HCT116 (cell line): Measurements from ENCODE around the gene ERBIN. TPM values are rescaled to one million over a fixed set of nuclear protein-coding genes. Genes with fewer than 3 reads are reported as not detected.

Source experiments
- ATAC-seq: fragments of 200-7000 bp; cut with Tn5 transposase; 2 replicates; pipeline ENCODE4 v1.9.1; 2020; ENCODE audit warnings: mild to moderate bottlenecking, moderate library complexity
- BruUV-seq: library from RNA; stranded (reverse); fragments of 400-500 nt; replicated peaks from 2 replicates; lab custom pipeline; 2021; lab: Mats Ljungman, UMichigan
- CTCF ChIA-PET: fragments of 300-600 bp; sonication (Branson Sonifier 250); formaldehyde crosslinking; loops from one replicate; lab custom pipeline; 2021; ENCODE audit warnings: antibody characterized with exemption; lab: Charles Lee
- POLR2A ChIA-PET: fragments of 300-600, 350-600 bp; sonication (Branson Sonifier 250); formaldehyde crosslinking; loops from one replicate; lab custom pipeline; 2021; ENCODE audit warnings: antibody characterized with exemption; lab: Charles Lee
- RAD21 ChIA-PET, 2 experiments: fragments of 300-600 bp; sonication (Branson Sonifier 250); formaldehyde crosslinking; loops; one replicate each; lab custom pipeline; 2023; ENCODE audit warnings: low total read pairs in 2 of 2; ENCODE audit not compliant: uncharacterized antibody in 2 of 2, unreplicated experiment in 2 of 2, low non-redundant PET in 1 of 2; lab: Charles Lee
- DNase-seq: peaks from one replicate; pipeline ENCODE4 v3.0.0-alpha.2; 2010; ENCODE audit warnings: low read depth, low spot score
- H2AFZ ChIP-seq: fragments of 200-600 bp; shearing (Covaris generic), sonication (generic); 2 replicates; pipeline ENCODE4 v1.6.1; 2017; ENCODE audit warnings: low read depth, mixed run types, mixed read lengths, antibody characterized with exemption, low read length; ENCODE audit not compliant: poor library complexity, severe bottlenecking
- H3K27ac ChIP-seq: 2 replicates; pipeline ENCODE4 v1.5.1; 2012; ENCODE audit warnings: low read depth, low read length
- H3K27me3 ChIP-seq: fragments of 200-600 bp; sonication (generic); 2 replicates; pipeline ENCODE4 v1.6.1; 2016; ENCODE audit warnings: mixed run types, low read length, mixed read lengths; ENCODE audit not compliant: insufficient read depth
- H3K36me3 ChIP-seq, 2 experiments: fragments of 200-500 bp in 1 of 2; fragments of 200-600 bp in 1 of 2; sonication (Bioruptor generic) in 1 of 2; sonication (generic) in 1 of 2; 2 replicates each; pipeline versions ENCODE4 v1.5.1 to v1.6.1; 2014 to 2016; ENCODE audit warnings: low read length in 2 of 2, inconsistent platforms in 1 of 2, mixed read lengths in 1 of 2, mixed run types in 1 of 2; ENCODE audit not compliant: insufficient read depth in 2 of 2, control insufficient read depth in 1 of 2
- H3K4me1 ChIP-seq, 2 experiments: fragments of 200-600 bp in 1 of 2; sonication (generic) in 1 of 2; 2 replicates each; pipeline versions ENCODE4 v1.5.1 to v1.6.1; 2012 to 2017; ENCODE audit warnings: low read length in 2 of 2, inconsistent platforms in 1 of 2, mild to moderate bottlenecking in 1 of 2, mixed read lengths in 1 of 2, mixed run types in 1 of 2, moderate library complexity in 1 of 2; ENCODE audit not compliant: insufficient read depth in 2 of 2, control insufficient read depth in 1 of 2
- H3K4me2 ChIP-seq: fragments of 200-600 bp; sonication (generic); 2 replicates; pipeline ENCODE4 v1.6.1; 2017; ENCODE audit warnings: mixed run types, low read length, mixed read lengths
- H3K4me3 ChIP-seq, 2 experiments: fragments of 200-600 bp in 1 of 2; sonication (generic) in 1 of 2; replicated peaks in 1 of 2; 2 replicates each; pipeline ENCODE4 v1.5.1; 2011 to 2016; ENCODE audit warnings: low read length in 2 of 2, control low read depth in 1 of 2, low read depth in 1 of 2, mild to moderate bottlenecking in 1 of 2, mixed read lengths in 1 of 2, mixed run types in 1 of 2
- H3K79me2 ChIP-seq: fragments of 200-600 bp; sonication (generic); 2 replicates; pipeline ENCODE4 v1.6.1; 2017; ENCODE audit warnings: mild to moderate bottlenecking, mixed run types, low read length, moderate library complexity, mixed read lengths; ENCODE audit not compliant: insufficient read depth
- H3K9ac ChIP-seq: fragments of 200-600 bp; sonication (generic); 2 replicates; pipeline ENCODE4 v1.6.1; 2016; ENCODE audit warnings: low read length, mixed read lengths
- H3K9me2 ChIP-seq: fragments of 200-600 bp; sonication (generic), shearing (Covaris generic); 2 replicates; pipeline ENCODE4 v1.6.1; 2017; ENCODE audit warnings: mixed run types, mild to moderate bottlenecking, moderate library complexity; ENCODE audit not compliant: insufficient read depth
- H3K9me3 ChIP-seq, 2 experiments: fragments of 200-500 bp in 1 of 2; fragments of 200-600 bp in 1 of 2; sonication (Bioruptor generic) in 1 of 2; sonication (generic) in 1 of 2; 2 replicates each; pipeline ENCODE4 v1.6.1; 2014 to 2017; ENCODE audit warnings: low read length in 2 of 2, mixed read lengths in 2 of 2, inconsistent platforms in 1 of 2, low read depth in 1 of 2, mild to moderate bottlenecking in 1 of 2, mixed run types in 1 of 2, moderate library complexity in 1 of 2; ENCODE audit not compliant: control insufficient read depth in 1 of 2, insufficient read depth in 1 of 2
- H4K20me1 ChIP-seq: fragments of 200-600 bp; sonication (generic), shearing (Covaris generic); 2 replicates; pipeline ENCODE4 v1.6.1; 2017; ENCODE audit warnings: mixed run types, mild to moderate bottlenecking, moderate library complexity; ENCODE audit not compliant: insufficient read depth
- CEBPB ChIP-seq: IDR thresholded peaks from 2 replicates; pipeline ENCODE4 v1.6.1; 2012; ENCODE audit warnings: low read depth
- ZFX ChIP-seq: fragments of 450-650 bp; IDR thresholded peaks from 2 replicates; pipeline ENCODE4 v1.6.1; 2017
- intact Hi-C: fragments of 100-400 bp; cut with micrococcal nuclease; formaldehyde crosslinking; loops from 2 replicates; pipeline ENCODE4 v1.10.0; 2022
- total RNA-seq: library from RNA; stranded (reverse); gene quantifications from one replicate; pipeline ENCODE4 v1.2.1, GENCODE V29; 2021; ENCODE audit not compliant: unreplicated experiment
- TF ChIP-seq, protein P1 (sequence below): IDR thresholded peaks from 2 replicates; pipeline ENCODE4 v1.6.1; 2012

Gene ERBIN
- total RNA-seq, 1 experiment from 2014 or later: 57.4 TPM

DNA sequence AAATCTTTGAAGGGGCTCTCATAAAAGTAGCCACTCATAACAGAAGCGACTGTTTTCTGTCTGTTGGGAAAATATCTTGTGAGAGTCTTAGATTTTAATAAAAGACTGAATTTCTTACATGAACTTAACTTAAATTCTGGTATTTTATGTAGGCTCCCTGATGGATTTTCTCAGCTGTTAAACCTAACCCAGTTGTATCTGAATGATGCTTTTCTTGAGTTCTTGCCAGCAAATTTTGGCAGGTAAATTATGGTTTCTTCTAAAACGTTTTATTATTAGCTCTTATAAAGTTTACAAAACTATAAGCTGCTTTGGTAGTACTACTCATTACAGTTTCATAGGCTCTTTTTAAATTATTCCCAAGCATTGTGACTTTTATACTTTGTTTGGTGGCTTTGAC lies 87.0 kb downstream of the ERBIN start:
- TF ChIP-seq, protein P1, sequence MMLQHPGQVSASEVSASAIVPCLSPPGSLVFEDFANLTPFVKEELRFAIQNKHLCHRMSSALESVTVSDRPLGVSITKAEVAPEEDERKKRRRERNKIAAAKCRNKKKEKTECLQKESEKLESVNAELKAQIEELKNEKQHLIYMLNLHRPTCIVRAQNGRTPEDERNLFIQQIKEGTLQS: no peak
- TF ChIP-seq, all 23 proteins: peak for 0
- Histone ChIP-seq H3K9me3 (no peaks in the 10 kb centered on the region), H3K9me2 (no peaks in the 10 kb centered on the region), H2AFZ (no peak overlapping the region), H3K4me2 (no peak overlapping the region), H3K36me3 (0 out of 4 replicates have a peak, but pooled peaks cover 0 to 4% of the 10 kb centered on the region in 2 experiments), H3K9ac (no peak overlapping the region), H3K4me1 (no peaks in the 10 kb centered on the region), H3K27ac (no peak overlapping the region), H3K79me2 (peaks cover 31% of the 10 kb centered on the region), H4K20me1 (0 out of 2 replicates have a peak, but pooled peaks cover 5% of the 10 kb centered on the region), H3K27me3 (no peaks in the 10 kb centered on the region), H3K4me3 (no peak overlapping the region)
- no peak for ATAC-seq
- ChIA-PET CTCF (no interaction called here), RAD21 (no interaction called here), POLR2A (no interaction called here)
- BruUV-seq: no TSS peak
- no peak for DNase-seq
- intact Hi-C loops: no loop called here

- no peak overlapping the region for H3K9ac ChIP-seq
- intact Hi-C loops: no loop called here
Observed at GRCh38 chr5:66013906-66014305, 87.5 kb downstream of the ERBIN start.

More at GRCh38 chr5:66013906-66014305, 87.5 kb downstream of the ERBIN start:
- Histone ChIP-seq H2AFZ (no peak overlapping the region), H3K36me3 (0 out of 4 replicates have a peak, but pooled peaks cover 0 to 4% of the 10 kb centered on the region in 2 experiments), H3K9me2 (no peaks in the 10 kb centered on the region), H4K20me1 (0 out of 2 replicates have a peak, but pooled peaks cover 5% of the 10 kb centered on the region), H3K4me1 (no peaks in the 10 kb centered on the region), H3K9me3 (no peaks in the 10 kb centered on the region), H3K79me2 (peaks cover 28% of the 10 kb centered on the region), H3K27me3 (no peaks in the 10 kb centered on the region), H3K4me3 (no peak overlapping the region), H3K4me2 (no peak overlapping the region), H3K27ac (no peak overlapping the region)
- ChIA-PET POLR2A (no interaction called here), CTCF (no interaction called here), RAD21 (no interaction called here)
- TF ChIP-seq, protein P1: no peak
- TF ChIP-seq ZFX (no peak), CEBPB (no peak)
- no peak for DNase-seq
- no peak for ATAC-seq
- no TSS peak for BruUV-seq
